ENCODE measurements around the gene EGF.

Gene EGF

DNA sequence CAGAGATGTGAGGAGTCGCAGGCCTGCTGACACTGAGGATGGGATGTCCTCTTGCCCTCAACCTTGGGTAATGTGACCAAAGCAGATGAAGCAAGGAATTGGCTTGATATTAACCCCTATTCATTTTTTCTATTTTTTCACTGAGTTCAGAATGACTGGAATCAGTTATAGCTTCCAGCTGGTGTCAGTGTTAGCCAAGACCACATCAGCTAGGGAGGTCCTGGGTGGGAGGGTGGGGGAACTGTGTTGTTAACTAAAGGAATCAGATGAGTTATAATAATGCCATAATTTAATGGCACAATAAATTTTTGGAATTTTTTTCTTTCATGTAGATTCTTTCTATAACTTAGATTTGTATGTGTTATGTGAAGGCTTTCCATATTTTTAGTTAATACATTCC, 91.9 kb downstream of the EGF start:
- no peak for TF ChIP-seq CTCF (conservative IDR thresholded peaks at IDR 0.05; ENCODE audit: low read length)
- DNase-seq (ENCODE audit: low read depth) = no peak

DNA sequence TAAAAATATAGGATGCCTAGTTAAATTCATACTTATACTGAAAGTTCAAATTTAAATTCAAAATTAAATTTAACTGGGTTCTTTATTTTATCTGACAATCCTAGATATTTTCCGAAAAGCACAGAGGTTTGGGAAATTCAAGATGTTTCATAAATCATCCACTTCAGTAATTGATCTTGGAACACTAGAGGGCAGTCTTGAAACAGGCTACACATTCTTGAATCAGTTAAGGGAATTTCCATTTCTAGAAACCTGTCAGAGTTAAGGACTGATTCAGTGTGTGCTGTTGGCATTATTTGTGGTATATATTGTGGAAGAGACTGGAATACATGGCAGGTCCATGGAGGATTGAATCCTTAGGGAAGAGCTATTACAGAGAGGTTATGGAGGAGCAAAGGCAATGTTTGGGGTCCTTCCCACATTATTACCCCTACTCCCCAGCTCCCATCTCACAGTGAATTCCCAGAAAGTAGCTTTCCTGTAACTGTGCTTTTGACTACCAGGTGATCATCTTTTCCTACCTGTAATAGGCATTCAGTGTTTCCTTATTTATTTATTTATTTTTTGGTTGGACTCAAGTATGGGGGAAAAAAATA, 92.9 kb downstream of the EGF start:
- DNase-seq (ENCODE audit: low read depth) = peak; percentile 74
- TF ChIP-seq CTCF (conservative IDR thresholded peaks at IDR 0.05; ENCODE audit: low read length) = peak; percentile 84
- no peak overlapping the region for H3K4me3 ChIP-seq (ENCODE audit: low read length)

More for the DNA sequence above, 91.9 kb downstream of the EGF start:
- no peak overlapping the region for H3K4me3 ChIP-seq (ENCODE audit: low read length)

GRCh38 chr4:110007217-110007616, 94.5 kb downstream of the EGF start:
- no peak for DNase-seq (ENCODE audit: low read depth)
- no peak for TF ChIP-seq CTCF (conservative IDR thresholded peaks at IDR 0.05; ENCODE audit: low read length)
- no peak overlapping the region for H3K4me3 ChIP-seq (ENCODE audit: low read length)

DNA sequence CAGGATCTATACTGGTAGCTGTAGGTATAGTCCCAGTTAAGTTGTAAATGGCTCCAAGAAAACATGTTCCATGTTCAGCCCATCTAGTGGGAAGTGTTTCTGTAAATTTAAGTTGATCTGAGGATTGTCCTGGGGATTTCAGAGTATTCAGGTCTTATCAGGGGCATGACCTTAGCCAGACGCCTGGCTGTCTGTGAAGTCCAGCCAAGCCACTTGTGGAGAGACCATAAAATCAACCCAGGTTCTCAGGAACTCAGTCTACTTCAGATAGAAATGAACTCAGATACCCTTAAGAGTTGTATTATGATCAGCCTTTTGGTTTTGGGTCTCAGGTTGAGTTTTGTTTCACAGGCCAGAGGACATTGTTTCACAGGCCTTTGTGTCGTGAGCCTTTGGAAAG, 95.9 kb downstream of the EGF start:
- DNase-seq (ENCODE audit: low read depth) = no peak
- no peak for TF ChIP-seq CTCF (conservative IDR thresholded peaks at IDR 0.05; ENCODE audit: low read length)
- H3K4me3 ChIP-seq (ENCODE audit: low read length) = no peak overlapping the region

- TF ChIP-seq CTCF (conservative IDR thresholded peaks at IDR 0.05; ENCODE audit: low read length) = no peak
- no peak for DNase-seq (ENCODE audit: low read depth)
- no peak overlapping the region for H3K4me3 ChIP-seq (ENCODE audit: low read length)
Observed at GRCh38 chr4:110009550-110009949, 96.9 kb downstream of the EGF start.

DNA sequence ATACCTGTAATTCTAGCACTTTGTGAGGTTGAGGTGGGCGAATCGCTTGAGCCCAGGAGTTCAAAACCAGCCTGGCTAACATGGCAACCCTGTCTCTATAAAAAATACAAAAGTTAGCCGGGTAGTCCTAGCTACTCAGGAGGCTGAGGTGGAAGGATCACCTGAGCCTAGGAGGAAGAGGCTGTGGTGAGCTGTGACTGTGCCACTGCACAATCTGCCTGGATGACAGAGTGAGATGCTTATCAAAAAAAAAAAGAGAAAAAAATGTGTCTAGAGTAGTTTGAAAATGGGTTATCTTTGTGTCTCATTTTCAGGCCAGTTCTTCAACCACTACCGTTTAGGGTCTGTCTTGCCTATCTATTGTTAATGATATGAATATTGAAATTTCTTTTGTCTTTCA, 98.1 kb downstream of the EGF start:
- no peak overlapping the region for H3K4me3 ChIP-seq (ENCODE audit: low read length)
- no peak for TF ChIP-seq CTCF (conservative IDR thresholded peaks at IDR 0.05; ENCODE audit: low read length)
- no peak for DNase-seq (ENCODE audit: low read depth)

DNA sequence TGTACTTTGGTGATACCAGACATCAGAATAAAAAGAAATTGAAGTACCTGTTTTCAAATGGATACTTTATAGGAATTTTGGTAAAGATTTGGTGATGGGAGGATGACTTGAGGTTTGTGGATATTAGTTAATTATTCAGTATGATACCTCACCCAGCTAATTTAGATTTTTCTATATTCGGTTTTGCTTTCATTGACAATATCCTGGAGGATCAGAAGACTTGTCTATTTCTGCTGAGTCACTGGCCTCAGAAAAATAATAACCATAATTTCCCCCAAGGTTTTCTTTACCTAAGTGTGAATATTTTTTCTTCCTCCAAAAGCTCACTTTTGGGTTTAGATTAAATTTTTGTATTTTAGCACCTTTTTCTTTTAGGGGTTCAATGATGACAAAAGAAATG, 100.2 kb downstream of the EGF start:
- no peak for DNase-seq (ENCODE audit: low read depth)
- no peak overlapping the region for H3K4me3 ChIP-seq (ENCODE audit: low read length)
- TF ChIP-seq CTCF (conservative IDR thresholded peaks at IDR 0.05; ENCODE audit: low read length) = no peak
